K562 (cell line): Measurements from ENCODE around the gene IFT122. TPM values are rescaled to one million over a fixed set of nuclear protein-coding genes. Genes with fewer than 3 reads are reported as not detected.

Experiments used
- ATAC-seq: fragments of 200-7000 bp; cut with Tn5 transposase; 3 replicates; pipeline ENCODE4 v1.9.1; 2020; ENCODE audit warnings: moderate library complexity
- BruUV-seq: library from RNA; stranded (reverse); fragments of 400-500 nt; replicated peaks from 2 replicates; lab custom pipeline; 2021; lab: Mats Ljungman, UMichigan
- CTCF ChIA-PET: fragments of 300-600 bp; formaldehyde crosslinking; extraction: SDS; loops from one replicate; lab custom pipeline; 2021; ENCODE audit warnings: low intra/inter-chr PET ratio; lab: Yijun Ruan, JAX
- POLR2A ChIA-PET: fragments of 300-600, 350-650 bp; sonication (Branson Sonifier 250); formaldehyde crosslinking; extraction: SDS; loops from one replicate; lab custom pipeline; 2021; ENCODE audit warnings: antibody characterized with exemption, inconsistent platforms; lab: Yijun Ruan, JAX
- DNase-seq, 4 experiments: peaks; one replicate each; pipeline versions ENCODE4 v3.0.0 to v3.0.0-alpha.2; 2011 to 2018; ENCODE audit warnings: low spot score in 3 of 4, mixed read lengths in 3 of 4; ENCODE audit errors: extremely low read depth in 1 of 4
- FAIRE-seq: peaks from 2 replicates; lab custom pipeline; 2011; peaks lifted over from hg19 to GRCh38; lab: Jason Lieb, UNC
- H2AFZ ChIP-seq: 2 replicates; pipeline ENCODE4 v1.6.0; 2011; ENCODE audit warnings: low read depth, low read length, control low read depth, inconsistent platforms
- H3K27ac ChIP-seq: fragments of 200-600 bp; 3 replicates; pipeline ENCODE4 v1.8.0; 2011; ENCODE audit warnings: low read depth, mild to moderate bottlenecking, control low read depth, inconsistent platforms, low read length, moderate library complexity, mixed read lengths; ENCODE audit errors: extremely low read depth
- H3K27me3 ChIP-seq, 2 experiments: fragments of 300-600 bp in 1 of 2; 2 replicates in 1 of 2; 3 replicates in 1 of 2; pipeline versions ENCODE4 v1.6.0 to v1.8.0; 2011; ENCODE audit warnings: inconsistent platforms in 2 of 2, low read length in 2 of 2, mild to moderate bottlenecking in 1 of 2, mixed read lengths in 1 of 2, moderate library complexity in 1 of 2; ENCODE audit not compliant: control insufficient read depth in 2 of 2, insufficient read depth in 2 of 2
- H3K36me3 ChIP-seq: fragments of 300-600 bp; 3 replicates; pipeline ENCODE4 v1.8.0; 2011; ENCODE audit warnings: mild to moderate bottlenecking, low read length, inconsistent platforms; ENCODE audit not compliant: control insufficient read depth, insufficient read depth
- H3K4me1 ChIP-seq, 2 experiments: fragments of 200-600 bp in 1 of 2; replicated peaks in 1 of 2; 2 replicates in 1 of 2; 3 replicates in 1 of 2; pipeline versions ENCODE4 v1.5.1 to v1.8.0; 2011; ENCODE audit warnings: inconsistent platforms in 2 of 2, low read length in 2 of 2, mild to moderate bottlenecking in 1 of 2, mixed read lengths in 1 of 2, moderate library complexity in 1 of 2; ENCODE audit not compliant: control insufficient read depth in 2 of 2, insufficient read depth in 2 of 2
- H3K4me2 ChIP-seq: 2 replicates; pipeline ENCODE4 v1.6.1; 2011; ENCODE audit warnings: low read length, control low read depth, inconsistent platforms, mixed read lengths; ENCODE audit not compliant: insufficient read depth
- H3K4me3 ChIP-seq: fragments of 200-600 bp; sonication (generic), shearing (Covaris generic); 2 replicates; pipeline ENCODE4 v1.5.1; 2016; ENCODE audit warnings: control low read depth, inconsistent platforms
- H3K79me2 ChIP-seq: fragments of 200-600 bp; 3 replicates; pipeline ENCODE4 v1.8.0; 2011; ENCODE audit warnings: low read length, inconsistent platforms; ENCODE audit not compliant: control insufficient read depth, insufficient read depth
- H3K9ac ChIP-seq, 2 experiments: 2 replicates each; pipeline versions ENCODE4 v1.6.0 to v1.6.1; 2011; ENCODE audit warnings: low read depth in 2 of 2, low read length in 2 of 2, control low read depth in 1 of 2, inconsistent platforms in 1 of 2, mild to moderate bottlenecking in 1 of 2, mixed read lengths in 1 of 2; ENCODE audit not compliant: insufficient read depth in 1 of 2
- H3K9me1 ChIP-seq: one replicate; pipeline ENCODE4 v1.6.0; 2011; ENCODE audit warnings: inconsistent platforms, mild to moderate bottlenecking, low read length, moderate library complexity; ENCODE audit not compliant: control insufficient read depth, insufficient read depth
- H3K9me3 ChIP-seq: replicated peaks from 2 replicates; pipeline ENCODE4 v1.5.1; 2011; ENCODE audit warnings: low read depth, low read length, inconsistent platforms; ENCODE audit not compliant: control insufficient read depth, insufficient read depth
- H4K20me1 ChIP-seq: replicated peaks from 2 replicates; pipeline ENCODE4 v1.6.1; 2011; ENCODE audit warnings: low read length, inconsistent platforms, mixed read lengths; ENCODE audit not compliant: control insufficient read depth, insufficient read depth
- CBFA2T3 ChIP-seq: fragments of 450-650 bp; IDR thresholded peaks from 2 replicates; pipeline ENCODE4 v1.6.1; 2017
- CBX1 ChIP-seq: sonication (generic); IDR thresholded peaks from 2 replicates; pipeline ENCODE4 v1.6.1; 2016; ENCODE audit warnings: antibody characterized with exemption, low read depth, mild to moderate bottlenecking
- CBX8 ChIP-seq: fragments of 200-600 bp; sonication (generic); IDR thresholded peaks from 2 replicates; pipeline ENCODE4 v1.6.1; 2012; ENCODE audit warnings: borderline replicate concordance, mixed run types, low read depth, mild to moderate bottlenecking, moderate library complexity, mixed read lengths, low read length, control low read depth, inconsistent platforms; ENCODE audit not compliant: poor library complexity, severe bottlenecking; ENCODE audit errors: extremely low read depth
- COPS2 ChIP-seq: fragments of 450-650 bp; conservative IDR thresholded peaks from 2 replicates; pipeline ENCODE4 v1.6.1; 2016; ENCODE audit warnings: mild to moderate bottlenecking, moderate library complexity
- MEIS2 ChIP-seq: fragments of 450-650 bp; IDR thresholded peaks from 2 replicates; pipeline ENCODE4 v1.6.1; 2014; ENCODE audit warnings: mild to moderate bottlenecking; ENCODE audit not compliant: partially characterized antibody
- RBM15 ChIP-seq: fragments of 200-400 bp; formaldehyde crosslinking; IDR thresholded peaks from 2 replicates; pipeline ENCODE4 v1.6.1; 2018; ENCODE audit warnings: mild to moderate bottlenecking, low read length, moderate library complexity; ENCODE audit not compliant: insufficient read depth
- SMAD4 ChIP-seq: fragments of 250-450 bp; sonication (Bioruptor Pico); conservative IDR thresholded peaks from 2 replicates; pipeline ENCODE4 v1.8.0; 2021; ENCODE audit warnings: inconsistent platforms, mild to moderate bottlenecking, moderate library complexity
- U2AF2 ChIP-seq: fragments of 200-400 bp; formaldehyde crosslinking; optimal IDR thresholded peaks from 2 replicates; pipeline ENCODE3; 2017; ENCODE audit warnings: low read depth, mild to moderate bottlenecking, low read length
- WHSC1 ChIP-seq: IDR thresholded peaks from one replicate; pipeline ENCODE4 v1.6.1; 2012; ENCODE audit warnings: low read length, control low read depth, inconsistent platforms
- ZNF232 ChIP-seq: sonication (generic); formaldehyde crosslinking; IDR thresholded peaks from 2 replicates; pipeline ENCODE4 v1.8.0; 2022; ENCODE audit warnings: mild to moderate bottlenecking, missing genetic modification reagents
- ZNF586 ChIP-seq: fragments of 450-650 bp; formaldehyde crosslinking; conservative IDR thresholded peaks from 2 replicates; pipeline ENCODE4 v1.4.0; 2020; ENCODE audit warnings: mild to moderate bottlenecking, moderate library complexity
- ZNF695 ChIP-seq: fragments of 450-650 bp; formaldehyde crosslinking; IDR thresholded peaks from 2 replicates; pipeline ENCODE4 v1.4.0; 2020; ENCODE audit warnings: mild to moderate bottlenecking, moderate library complexity
- WGBS: fragments of 100-300 bp; shearing (Covaris generic); methylation state at CpG from one replicate; pipeline ENCODE4 v1.1.6; 2016; ENCODE audit warnings: low coverage, mixed read lengths; ENCODE audit not compliant: insufficient coverage; ENCODE audit errors: missing lambda C conversion rate; 5-methylcytosine and 5-hydroxymethylcytosine counted together
- in situ Hi-C: fragments of 300-500 bp; cut with MboI; formaldehyde crosslinking; loops from 4 replicates; pipeline ENCODE4 v1.15.0; 2018; ENCODE audit warnings: inconsistent platforms, mixed read lengths
- intact Hi-C: fragments of 100-400 bp; cut with micrococcal nuclease; formaldehyde crosslinking; loops from 2 replicates; pipeline ENCODE4 v1.14.2; 2022
- polyA plus RNA-seq, 8 experiments: library from polyadenylated mRNA; depleted of rRNA in 4 of 8; stranded (reverse) in 5 of 8; unstranded in 3 of 8; fragments of >200 nt; fragmentation: Nextera tagmentation in 2 of 8; fragmentation: Illumina TruSeq in 1 of 8; extraction: Ambion mirVana in 2 of 8; extraction: Trizol in 1 of 8; gene quantifications; 2 replicates each; pipeline versions ENCODE4 v1.2.1 to v1.2.3, GENCODE V29; 2011 to 2014; ENCODE audit warnings: inconsistent platforms in 1 of 8, missing spikeins in 1 of 8
- total RNA-seq, 7 experiments: library from RNA; depleted of rRNA in 6 of 7; stranded (reverse); fragments of >200 nt in 6 of 7; fragmentation: Illumina TruSeq in 2 of 7; extraction: Trizol in 2 of 7; gene quantifications; 2 replicates each; pipeline versions ENCODE4 v1.2.1 to v1.2.3, GENCODE V29; 2011 to 2021; ENCODE audit warnings: low replicate concordance in 1 of 7
- TF ChIP-seq, protein P1 (sequence below), 2 experiments: fragments of 450-650 bp; formaldehyde crosslinking in 1 of 2; IDR thresholded peaks; 2 replicates each; pipeline versions ENCODE4 v1.4.0 to v1.6.1; 2014 to 2020; ENCODE audit warnings: mild to moderate bottlenecking in 2 of 2, borderline replicate concordance in 1 of 2, low read depth in 1 of 2
- TF ChIP-seq, protein P2 (sequence below), 2 experiments: IDR thresholded peaks; 2 replicates each; pipeline ENCODE4 v1.6.1; 2011; ENCODE audit warnings: borderline replicate concordance in 1 of 2, control low read depth in 1 of 2, low read depth in 1 of 2, low read length in 1 of 2, mild to moderate bottlenecking in 1 of 2, mixed read lengths in 1 of 2, moderate library complexity in 1 of 2; ENCODE audit not compliant: insufficient read depth in 1 of 2, insufficient read length in 1 of 2, poor library complexity in 1 of 2, severe bottlenecking in 1 of 2; ENCODE audit errors: extremely low read depth in 1 of 2

The IFT122 gene
- total and polyA plus RNA-seq, 9 of the 15 experiments (the other 6 are each of a cell fraction or from before 2014, with no cell fraction given) = 2.4 to 11.5 (median 7.7) TPM

DNA sequence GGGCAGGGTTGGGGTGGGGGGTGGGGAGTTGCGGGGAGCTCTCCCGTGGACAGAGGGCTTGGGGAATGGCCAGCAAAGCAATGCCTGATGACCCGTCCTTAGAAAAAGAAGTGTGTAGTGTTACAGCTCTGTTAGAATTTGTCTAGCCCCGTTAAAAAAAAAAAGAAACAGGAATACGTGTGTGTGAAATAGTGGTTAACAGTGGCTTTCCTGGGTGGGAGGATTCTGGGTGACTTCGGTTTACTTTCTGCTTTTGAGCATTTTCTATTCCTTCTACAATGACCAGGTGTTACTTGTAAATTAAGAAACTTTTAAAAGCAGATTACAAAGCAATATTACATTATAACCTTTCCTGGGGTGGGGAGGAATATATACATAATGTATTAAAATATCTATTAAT lies 127.9 kb downstream of the IFT122 start:
- peaks cover 0 to 12% of the 10 kb centered on the region in 2 experiments; a peak in 2 of 5 replicates for H3K4me1 ChIP-seq
- no peak overlapping the region for H2AFZ ChIP-seq
- peaks cover 10% of the 10 kb centered on the region; the same call in 1 of the 3 replicates for H3K36me3 ChIP-seq
- no peaks in the 10 kb centered on the region for H3K79me2 ChIP-seq
- DNase-seq (no peak), ATAC-seq (no peak), FAIRE-seq (no peak)
- no peak overlapping the region for H3K27ac ChIP-seq
- in situ Hi-C loops (no loop called here), intact Hi-C loops (no loop called here)
- H3K9me1 ChIP-seq = no peaks in the 10 kb centered on the region
- BruUV-seq = no TSS peak
- CTCF ChIA-PET = no interaction called here
- no peak overlapping the region for H3K4me2 ChIP-seq
- H3K4me3 ChIP-seq = no peak overlapping the region
- 50% methylated on average over 4 of the region's 6 CpGs for WGBS
- H3K27me3 ChIP-seq = no peaks in the 10 kb centered on the region
- POLR2A ChIA-PET = no interaction called here
- no peaks in the 10 kb centered on the region for H4K20me1 ChIP-seq
- no peak overlapping the region for H3K9ac ChIP-seq
- no peaks in the 10 kb centered on the region for H3K9me3 ChIP-seq
- TF ChIP-seq CBX8 = no peak
- no peak for TF ChIP-seq CBFA2T3
- TF ChIP-seq MEIS2 = no peak
- no peak for TF ChIP-seq COPS2
- TF ChIP-seq ZNF695 = no peak
- no peak for TF ChIP-seq WHSC1
- TF ChIP-seq RBM15 = no peak
- no peak for TF ChIP-seq ZNF586 (CRISPR knock-in tag)
- TF ChIP-seq, protein P1, sequence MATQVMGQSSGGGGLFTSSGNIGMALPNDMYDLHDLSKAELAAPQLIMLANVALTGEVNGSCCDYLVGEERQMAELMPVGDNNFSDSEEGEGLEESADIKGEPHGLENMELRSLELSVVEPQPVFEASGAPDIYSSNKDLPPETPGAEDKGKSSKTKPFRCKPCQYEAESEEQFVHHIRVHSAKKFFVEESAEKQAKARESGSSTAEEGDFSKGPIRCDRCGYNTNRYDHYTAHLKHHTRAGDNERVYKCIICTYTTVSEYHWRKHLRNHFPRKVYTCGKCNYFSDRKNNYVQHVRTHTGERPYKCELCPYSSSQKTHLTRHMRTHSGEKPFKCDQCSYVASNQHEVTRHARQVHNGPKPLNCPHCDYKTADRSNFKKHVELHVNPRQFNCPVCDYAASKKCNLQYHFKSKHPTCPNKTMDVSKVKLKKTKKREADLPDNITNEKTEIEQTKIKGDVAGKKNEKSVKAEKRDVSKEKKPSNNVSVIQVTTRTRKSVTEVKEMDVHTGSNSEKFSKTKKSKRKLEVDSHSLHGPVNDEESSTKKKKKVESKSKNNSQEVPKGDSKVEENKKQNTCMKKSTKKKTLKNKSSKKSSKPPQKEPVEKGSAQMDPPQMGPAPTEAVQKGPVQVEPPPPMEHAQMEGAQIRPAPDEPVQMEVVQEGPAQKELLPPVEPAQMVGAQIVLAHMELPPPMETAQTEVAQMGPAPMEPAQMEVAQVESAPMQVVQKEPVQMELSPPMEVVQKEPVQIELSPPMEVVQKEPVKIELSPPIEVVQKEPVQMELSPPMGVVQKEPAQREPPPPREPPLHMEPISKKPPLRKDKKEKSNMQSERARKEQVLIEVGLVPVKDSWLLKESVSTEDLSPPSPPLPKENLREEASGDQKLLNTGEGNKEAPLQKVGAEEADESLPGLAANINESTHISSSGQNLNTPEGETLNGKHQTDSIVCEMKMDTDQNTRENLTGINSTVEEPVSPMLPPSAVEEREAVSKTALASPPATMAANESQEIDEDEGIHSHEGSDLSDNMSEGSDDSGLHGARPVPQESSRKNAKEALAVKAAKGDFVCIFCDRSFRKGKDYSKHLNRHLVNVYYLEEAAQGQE (IDR thresholded peaks at IDR 0.05; ENCODE audit: borderline replicate concordance) = no peak
- TF ChIP-seq, protein P1 (CRISPR knock-in tag; IDR thresholded peaks at IDR 0.05; ENCODE audit: low read depth) = no peak
- TF ChIP-seq CBX1 = no peak
- TF ChIP-seq ZNF232 = no peak
- no peak for TF ChIP-seq SMAD4 (CRISPR knock-in tag)
- TF ChIP-seq U2AF2 = no peak
- TF ChIP-seq, protein P2, sequence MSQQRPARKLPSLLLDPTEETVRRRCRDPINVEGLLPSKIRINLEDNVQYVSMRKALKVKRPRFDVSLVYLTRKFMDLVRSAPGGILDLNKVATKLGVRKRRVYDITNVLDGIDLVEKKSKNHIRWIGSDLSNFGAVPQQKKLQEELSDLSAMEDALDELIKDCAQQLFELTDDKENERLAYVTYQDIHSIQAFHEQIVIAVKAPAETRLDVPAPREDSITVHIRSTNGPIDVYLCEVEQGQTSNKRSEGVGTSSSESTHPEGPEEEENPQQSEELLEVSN (IDR thresholded peaks at IDR 0.05; ENCODE audit: borderline replicate concordance in 1 of 2, extremely low read depth in 1 of 2, insufficient read depth in 1 of 2, insufficient read length in 1 of 2, low read depth in 1 of 2, low read length in 1 of 2, poor library complexity in 1 of 2, severe bottlenecking in 1 of 2) = no peak
